Transverse colon (tissue), 4 donors: ENCODE measurements around the gene APH1A. TPM values are rescaled to one million over a fixed set of nuclear protein-coding genes. Genes with fewer than 3 reads are reported as not detected.

ENCODE experiments used
- DNase-seq: peaks from one replicate; pipeline ENCODE4 v3.0.0-alpha.2; 2019
- H3K27ac ChIP-seq, 4 donors: fragments of 200-600 bp; sonication (generic); 2 replicates each; pipeline ENCODE4 v1.5.1; 2016 to 2018; ENCODE audit warnings: inconsistent platforms in 4 of 4
- H3K27me3 ChIP-seq: fragments of 200-600 bp; sonication (generic); 2 replicates; pipeline ENCODE4 v1.5.1; 2017; ENCODE audit warnings: inconsistent platforms
- H3K36me3 ChIP-seq, 4 donors: fragments of 200-600 bp; sonication (generic); 2 replicates each; pipeline ENCODE4 v1.5.1; 2017 to 2019; ENCODE audit warnings: inconsistent platforms in 4 of 4
- H3K4me1 ChIP-seq, 4 donors: fragments of 200-600 bp; sonication (generic); 2 replicates each; pipeline ENCODE4 v1.5.1; 2017 to 2020; ENCODE audit warnings: inconsistent platforms in 4 of 4
- H3K4me3 ChIP-seq, 4 donors: fragments of 200-600 bp; sonication (generic); 1 replicate in 1 of 4; 2 replicates in 3 of 4; pipeline versions ENCODE4 v1.5.1 to v1.6.1; 2017 to 2019; ENCODE audit warnings: inconsistent platforms in 4 of 4
- H3K9me3 ChIP-seq, 2 donors: fragments of 200-600 bp; sonication (generic); 2 replicates each; pipeline ENCODE4 v1.5.1; 2017 to 2019; ENCODE audit warnings: inconsistent platforms in 2 of 2
- CTCF ChIP-seq, 5 experiments: fragments of 200-600 bp in 3 of 5; fragments of 450-650 bp in 2 of 5; sonication (generic) in 3 of 5; IDR thresholded peaks; 1 replicate in 2 of 5; 2 replicates in 3 of 5; pipeline ENCODE4 v1.5.1; 2016 to 2017; ENCODE audit warnings: antibody characterized with exemption in 5 of 5, inconsistent platforms in 3 of 5, mild to moderate bottlenecking in 2 of 5, moderate library complexity in 1 of 5
- EP300 ChIP-seq: sonication (generic); formaldehyde crosslinking; IDR thresholded peaks from one replicate; pipeline ENCODE4 v1.6.1; 2017; ENCODE audit warnings: antibody characterized with exemption, low read depth
- POLR2A ChIP-seq: fragments of 450-650 bp; IDR thresholded peaks from one replicate; pipeline ENCODE4 v1.6.1; 2016; ENCODE audit warnings: antibody characterized with exemption, mild to moderate bottlenecking, moderate library complexity
- POLR2AphosphoS5 ChIP-seq, 3 donors: sonication (generic); formaldehyde crosslinking; IDR thresholded peaks; one replicate each; pipeline ENCODE4 v1.6.1; 2016; ENCODE audit warnings: antibody characterized with exemption in 3 of 3
- WGBS, 2 donors: methylation state at CpG; one replicate each; pipeline ENCODE4 v1.1.5; 2018; ENCODE audit warnings: low coverage in 1 of 2; 5-methylcytosine and 5-hydroxymethylcytosine counted together
- in situ Hi-C, 4 donors: fragments of 200-750 bp; cut with MboI; loops; one replicate each; pipeline versions ENCODE4 v1.15.0 to v1.15.1; 2017; ENCODE audit warnings: low sequenced_read_pairs in 3 of 4, low pct_ligation_motif_present in 1 of 4, low pct_unique_long_range_greater_than_20kb in 1 of 4
- intact Hi-C: fragments of 100-400 bp; cut with DNase I; formaldehyde crosslinking; loops from one replicate; pipeline ENCODE4 v1.15.1; 2023; ENCODE audit warnings: low total_unique reads
- total RNA-seq, 4 donors: library from RNA; depleted of rRNA; stranded (reverse); fragments of >200 nt; gene quantifications; one replicate each; pipeline ENCODE4 v1.1.0, GENCODE V29; 2016

Gene APH1A
- total RNA-seq, 4 donors from 2014 or later = 86.8 to 162 (median 113) TPM

- in situ Hi-C loops = no loop called here
- 77 to 83% methylated on average over 2 of the region's 2 CpGs for WGBS, 2 donors
- Histone ChIP-seq H3K9me3 (no peaks in the 10 kb centered on the region), H3K36me3 (peaks cover 0 to 6% (median 2%) of the 10 kb centered on the region in 4 donors), H3K4me3 (no peak overlapping the region), H3K27me3 (no peaks in the 10 kb centered on the region), H3K27ac (no peak overlapping the region), H3K4me1 (peaks cover 0 to 9% (median 0%) of the 10 kb centered on the region in 4 donors)
- intact Hi-C loops = no loop called here
- TF ChIP-seq EP300 (no peak), POLR2AphosphoS5 (IDR thresholded peaks at IDR 0.05) (no peak), CTCF (IDR thresholded peaks at IDR 0.05) (no peak), POLR2A (no peak)
- no peak for DNase-seq
Observed at GRCh38 chr1:150302902-150303301, 34.1 kb upstream of the APH1A start.

- DNase-seq = no peak
- peaks cover 0 to 7% (median 0%) of the 10 kb centered on the region in 4 donors for H3K36me3 ChIP-seq
- no peak overlapping the region for H3K4me3 ChIP-seq
- in situ Hi-C loops = no loop called here
- no peak for TF ChIP-seq CTCF (IDR thresholded peaks at IDR 0.05)
- TF ChIP-seq POLR2AphosphoS5 (IDR thresholded peaks at IDR 0.05) = no peak
- no peak for TF ChIP-seq POLR2A
- no peaks in the 10 kb centered on the region for H3K27me3 ChIP-seq
- H3K4me1 ChIP-seq = peaks cover 0 to 9% (median 0%) of the 10 kb centered on the region in 4 donors
- H3K27ac ChIP-seq = no peak overlapping the region
- WGBS, 2 donors = 87% methylated on average over 6 of the region's 6 CpGs; no CpG with 5 or more reads in 1 of the 2 donors
- intact Hi-C loops = no loop called here
- H3K9me3 ChIP-seq = no peaks in the 10 kb centered on the region
Observed at GRCh38 chr1:150302338-150302737, 33.5 kb upstream of the APH1A start.

GRCh38 chr1:150299716-150300115 lies 30.9 kb upstream of the APH1A start:
- no peak for TF ChIP-seq POLR2A
- no peak for TF ChIP-seq CTCF (IDR thresholded peaks at IDR 0.05)
- TF ChIP-seq EP300 = no peak
- no peak for TF ChIP-seq POLR2AphosphoS5 (IDR thresholded peaks at IDR 0.05)
- peaks cover 0 to 7% (median 0%) of the 10 kb centered on the region in 4 donors for H3K36me3 ChIP-seq
- H3K9me3 ChIP-seq = no peaks in the 10 kb centered on the region
- in situ Hi-C loops = no loop called here
- intact Hi-C loops = no loop called here
- no peaks in the 10 kb centered on the region for H3K27me3 ChIP-seq
- H3K4me3 ChIP-seq = no peak overlapping the region
- H3K27ac ChIP-seq = no peak overlapping the region
- 98 to 100% methylated on average over 1 to 3 of the region's 3 CpGs for WGBS, 2 donors
- DNase-seq = no peak
- H3K4me1 ChIP-seq = peaks cover 0 to 14% (median 4%) of the 10 kb centered on the region in 4 donors

- in situ Hi-C loops = no loop called here
Observed at GRCh38 chr1:150295476-150295875, 26.7 kb upstream of the APH1A start.

More at GRCh38 chr1:150295476-150295875, 26.7 kb upstream of the APH1A start:
- peaks cover 9 to 17% (median 12%) of the 10 kb centered on the region in 4 donors for H3K4me1 ChIP-seq
- no peak overlapping the region for H3K4me3 ChIP-seq
- peaks cover 0 to 7% (median 0%) of the 10 kb centered on the region in 4 donors for H3K36me3 ChIP-seq
- no peak for TF ChIP-seq CTCF (IDR thresholded peaks at IDR 0.05)
- no peak for TF ChIP-seq POLR2A
- TF ChIP-seq EP300 = no peak
- no peak for TF ChIP-seq POLR2AphosphoS5 (IDR thresholded peaks at IDR 0.05)
- no peak for DNase-seq
- intact Hi-C loops = no loop called here
- WGBS, 2 donors = 98 to 100% methylated on average over 2 of the region's 2 CpGs
- no peaks in the 10 kb centered on the region for H3K9me3 ChIP-seq
- H3K27me3 ChIP-seq = no peaks in the 10 kb centered on the region
- H3K27ac ChIP-seq = no peak overlapping the region
